Stimulated activated CD4-positive, alpha-beta T cell treated with anti-CD3 and anti-CD28 coated beads, Interleukin-4, amount 100 ng/mL, for 4 hours (primary cell): ENCODE results near the gene PPP1R3F.
"Not testable (repeated sequence)": the region's sequence is repeated elsewhere in the genome, so short reads cannot be mapped to it uniquely, and the experiment has no call there.

Source experiments
- DNase-seq, 2 experiments: peaks; one replicate each; pipeline ENCODE4 v3.0.0-alpha.2; 2020

PPP1R3F gene

DNA sequence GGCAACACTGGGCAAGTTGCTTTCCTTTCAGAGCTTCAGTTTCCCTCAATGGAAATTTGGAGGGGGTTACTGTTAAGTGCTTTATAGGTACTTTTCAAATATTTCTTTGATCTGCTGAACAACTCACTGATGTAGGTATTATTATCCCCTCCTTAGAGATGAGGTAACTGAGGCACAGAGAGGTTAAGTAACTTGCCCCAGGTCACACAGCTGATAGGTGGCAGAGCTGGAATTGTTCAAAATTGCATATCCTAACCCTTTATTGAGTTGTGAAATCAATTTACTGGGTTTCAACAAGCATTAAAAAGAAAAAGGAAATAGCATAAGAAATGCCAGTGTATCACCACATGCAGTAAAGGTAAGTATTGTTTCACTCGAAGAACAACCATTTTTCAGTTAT, 6.6 kb downstream of the PPP1R3F start:
- no peak for DNase-seq

DNA sequence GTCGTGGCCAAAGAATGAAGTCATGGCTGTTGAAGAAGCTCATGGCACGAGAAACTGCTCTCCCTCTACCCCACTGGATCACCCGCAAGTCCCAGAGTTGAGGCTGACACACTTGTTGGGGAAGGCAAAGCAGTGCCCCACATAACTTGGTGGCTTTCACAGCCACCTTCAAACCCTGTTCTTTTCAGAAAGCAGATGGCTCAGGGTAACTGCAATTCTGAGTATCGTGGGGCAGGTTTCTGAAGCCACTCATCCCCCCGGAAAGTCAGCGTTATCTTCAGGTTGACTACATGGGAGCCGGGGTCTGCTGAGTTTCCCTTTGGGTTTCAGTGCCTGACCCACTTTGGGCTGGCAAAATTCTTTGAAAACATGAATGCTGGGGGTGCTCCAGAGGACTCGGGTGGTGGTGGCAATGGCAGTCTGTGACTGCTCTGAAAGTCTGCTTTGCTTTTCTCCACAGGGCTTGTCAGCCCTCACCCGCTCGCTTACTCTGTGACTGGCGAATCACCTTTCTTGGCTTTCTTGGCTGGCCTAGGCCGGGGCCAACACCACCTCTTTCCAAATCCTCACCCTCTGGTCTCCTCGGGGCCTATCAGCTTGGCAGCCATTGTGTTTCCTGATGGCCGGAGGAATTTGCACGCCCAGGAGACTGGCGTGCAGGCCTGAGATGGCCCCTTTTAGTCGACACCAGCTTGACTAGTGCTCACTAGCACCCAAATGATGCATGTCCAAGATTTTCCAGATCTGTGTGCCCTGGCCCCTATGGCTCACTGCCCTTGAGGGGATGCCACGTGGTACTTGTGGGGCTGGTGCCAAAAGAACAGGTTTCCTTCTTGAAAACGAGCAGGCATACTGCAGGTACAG, 7.3 kb downstream of the PPP1R3F start:
- DNase-seq: no peak

DNA sequence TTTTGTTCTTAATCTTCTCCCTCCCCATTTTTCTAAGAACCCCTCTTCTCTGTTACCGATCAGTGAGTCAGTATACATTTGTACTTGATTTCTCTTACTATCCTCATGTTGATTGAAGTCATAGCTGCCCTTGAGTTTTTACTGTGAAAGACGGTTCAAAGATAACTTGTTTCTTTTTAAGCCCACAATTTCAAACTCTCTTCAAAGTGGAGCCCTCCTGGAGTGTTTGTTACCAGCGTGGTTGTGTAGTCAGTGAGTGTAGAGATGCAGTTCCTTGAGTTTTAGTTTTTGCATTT, 7.9 kb downstream of the PPP1R3F start:
- no peak for DNase-seq

DNA sequence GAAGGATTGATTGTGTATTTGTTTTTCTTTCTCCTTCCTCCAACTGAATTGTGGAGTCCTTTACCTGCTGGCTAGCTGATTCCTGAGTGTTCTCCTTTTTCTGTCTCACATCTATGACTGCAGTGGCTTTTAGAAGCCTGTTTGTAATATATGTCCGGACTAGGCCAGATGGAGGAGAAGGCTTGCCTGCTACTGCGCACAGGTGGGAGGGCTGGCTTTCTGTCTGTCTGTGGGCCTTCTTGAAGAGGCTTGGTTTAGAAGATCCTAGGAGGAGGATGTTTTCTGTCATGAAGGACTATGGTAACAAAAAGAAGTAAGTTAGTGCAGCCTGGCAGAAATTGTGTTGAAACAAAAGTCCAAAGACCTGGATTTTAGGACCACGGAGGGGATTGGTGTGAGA, 8.5 kb downstream of the PPP1R3F start:
- no peak for DNase-seq

DNA sequence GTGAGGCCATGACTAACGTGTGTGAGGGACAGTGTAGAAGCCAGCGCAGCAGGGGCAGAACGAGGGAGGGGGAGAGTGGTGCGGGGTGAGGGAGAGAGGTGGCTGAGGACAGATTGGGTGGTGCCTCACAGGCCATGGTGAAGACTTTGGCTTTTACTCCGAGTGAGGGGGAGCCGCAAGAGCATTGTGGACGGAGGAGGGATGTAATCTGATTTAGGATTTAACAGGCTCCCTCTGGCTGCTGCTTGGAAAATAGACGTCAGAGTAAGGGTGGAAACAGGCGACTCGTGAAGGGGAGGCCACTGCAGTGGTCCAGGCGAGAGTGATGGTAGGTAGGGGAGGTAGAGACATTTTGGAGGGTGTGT, 13.0 kb downstream of the PPP1R3F start:
- DNase-seq: no peak

DNA sequence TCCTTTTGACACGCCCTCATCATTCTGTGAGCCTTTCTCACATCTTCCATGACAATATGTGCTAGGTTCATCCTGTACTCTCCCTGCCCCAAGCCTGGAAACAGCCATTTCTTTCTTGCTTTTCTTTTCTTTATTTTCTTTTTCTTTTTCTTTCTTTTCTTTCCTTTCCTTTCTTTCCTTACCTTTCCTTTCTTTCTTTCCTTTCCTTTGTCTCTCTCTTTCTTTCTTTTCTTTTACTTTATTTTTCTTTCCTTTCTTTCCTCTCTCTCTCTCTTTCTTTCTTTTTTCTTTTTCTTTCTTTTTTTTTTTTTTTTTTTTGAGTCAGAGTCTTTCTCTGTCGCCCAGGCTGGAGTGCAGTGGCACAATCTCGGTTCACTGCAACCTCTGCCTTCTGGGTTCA, 14.6 kb downstream of the PPP1R3F start:
- DNase-seq: no peak

DNA sequence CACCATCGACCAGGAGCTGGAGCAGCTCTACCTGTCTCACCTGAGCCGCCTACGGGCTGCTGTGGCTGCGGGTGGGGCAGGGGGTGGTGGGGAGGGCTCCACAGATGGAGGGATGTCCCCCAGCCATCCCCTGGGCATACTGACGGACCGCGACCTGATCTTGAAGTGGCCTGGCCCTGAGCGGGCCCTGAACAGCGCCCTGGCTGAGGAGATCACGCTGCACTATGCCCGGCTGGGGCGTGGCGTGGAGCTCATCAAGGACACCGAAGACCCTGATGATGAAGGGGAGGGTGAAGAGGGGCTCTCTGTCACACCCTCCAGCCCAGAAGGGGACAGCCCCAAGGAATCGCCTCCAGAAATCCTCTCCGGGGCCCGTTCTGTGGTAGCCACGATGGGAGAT, 16.5 kb downstream of the PPP1R3F start:
- no peak for DNase-seq

DNA sequence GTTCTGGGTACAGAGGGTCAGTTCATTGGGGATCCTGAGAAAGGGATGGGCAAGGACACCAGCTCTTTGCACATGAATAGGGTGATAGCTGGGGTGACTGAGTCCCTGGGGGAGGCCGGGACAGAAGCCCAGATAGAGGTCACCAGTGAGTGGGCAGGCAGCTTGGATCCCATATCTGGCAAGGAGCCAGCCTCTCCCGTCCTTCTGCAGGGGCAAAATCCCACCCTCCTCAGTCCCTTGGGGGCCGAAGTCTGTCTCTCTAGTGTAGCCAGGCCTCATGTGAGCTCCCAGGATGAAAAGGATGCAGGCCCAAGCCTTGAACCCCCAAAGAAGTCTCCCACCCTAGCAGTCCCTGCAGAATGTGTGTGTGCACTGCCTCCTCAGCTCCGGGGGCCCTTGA, 17.0 kb downstream of the PPP1R3F start:
- DNase-seq: no peak

DNA sequence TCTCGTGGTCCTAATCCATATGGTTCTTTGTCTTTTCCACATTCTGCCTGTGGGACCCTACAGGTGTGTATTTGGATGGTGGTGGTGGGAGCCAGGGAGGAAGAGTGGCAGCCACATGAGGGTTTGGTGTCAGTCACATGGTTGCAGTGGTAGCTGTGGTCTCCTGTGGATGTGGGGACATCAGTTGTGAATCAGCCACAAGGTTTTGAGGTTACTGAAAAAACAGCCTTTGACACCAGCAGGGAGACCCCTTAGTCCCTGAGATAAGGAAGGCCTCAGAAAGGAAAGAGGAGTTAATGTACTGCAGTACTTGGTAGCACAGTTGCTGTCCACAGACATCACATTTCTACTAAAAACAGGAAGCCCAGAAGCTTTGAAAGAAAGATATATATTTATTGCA, 18.1 kb downstream of the PPP1R3F start:
- no peak for DNase-seq

DNA sequence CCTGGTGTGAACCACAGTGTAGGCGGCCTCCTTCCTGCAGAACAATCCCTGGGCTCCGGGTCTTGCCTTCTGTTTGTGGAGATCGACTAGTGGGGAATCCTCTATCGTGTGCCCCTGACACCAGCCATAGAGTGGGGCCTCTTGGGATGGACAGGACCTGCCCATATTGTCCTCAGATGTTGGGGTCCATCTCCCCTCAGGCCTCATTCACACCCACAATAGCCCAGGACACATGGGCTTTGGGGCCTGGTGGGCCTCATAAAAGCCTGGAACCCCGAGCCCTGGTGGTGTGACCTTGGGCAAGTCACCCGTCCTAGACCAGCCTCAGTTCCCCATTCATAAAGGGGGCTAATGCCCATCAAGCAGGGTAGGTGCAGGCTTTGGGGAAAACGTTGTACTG, 20.6 kb downstream of the PPP1R3F start:
- DNase-seq: no peak

DNA sequence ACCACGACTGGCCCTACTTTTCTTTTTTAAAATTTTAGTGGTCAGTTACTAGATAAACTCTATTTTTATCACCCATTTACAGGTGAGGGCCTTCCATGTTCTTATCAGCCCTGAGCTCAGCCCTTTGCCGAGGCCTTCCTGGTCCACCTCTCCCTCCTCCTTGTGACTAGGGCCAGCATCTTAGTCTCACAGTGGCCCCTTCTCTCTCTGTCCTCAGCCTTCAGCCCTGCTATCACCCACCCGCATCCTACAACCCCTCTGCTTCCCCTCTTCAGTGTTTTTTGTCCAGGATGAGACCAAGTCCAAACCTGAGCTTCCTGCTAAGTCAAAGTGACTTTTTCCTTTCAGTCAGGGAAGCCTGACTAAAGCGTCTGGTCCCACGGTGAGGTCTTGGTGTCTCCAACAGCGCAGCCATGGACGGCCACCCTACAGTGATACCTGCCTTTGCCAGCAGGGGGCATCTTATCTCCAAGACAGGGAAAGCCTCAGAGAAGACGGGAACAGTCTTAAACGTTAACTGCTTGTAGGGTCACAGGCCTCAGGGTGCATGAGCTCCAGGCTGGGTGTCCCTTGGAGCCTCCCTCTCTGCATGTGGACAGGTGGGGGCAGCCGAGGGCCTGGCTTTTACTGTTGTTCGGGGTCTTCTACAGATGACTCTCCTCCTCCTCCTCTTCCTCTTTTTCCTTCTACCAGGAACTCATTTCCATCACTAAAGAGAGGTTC, 22.2 kb downstream of the PPP1R3F start:
- peak; percentile 52 to 67 for DNase-seq

DNA sequence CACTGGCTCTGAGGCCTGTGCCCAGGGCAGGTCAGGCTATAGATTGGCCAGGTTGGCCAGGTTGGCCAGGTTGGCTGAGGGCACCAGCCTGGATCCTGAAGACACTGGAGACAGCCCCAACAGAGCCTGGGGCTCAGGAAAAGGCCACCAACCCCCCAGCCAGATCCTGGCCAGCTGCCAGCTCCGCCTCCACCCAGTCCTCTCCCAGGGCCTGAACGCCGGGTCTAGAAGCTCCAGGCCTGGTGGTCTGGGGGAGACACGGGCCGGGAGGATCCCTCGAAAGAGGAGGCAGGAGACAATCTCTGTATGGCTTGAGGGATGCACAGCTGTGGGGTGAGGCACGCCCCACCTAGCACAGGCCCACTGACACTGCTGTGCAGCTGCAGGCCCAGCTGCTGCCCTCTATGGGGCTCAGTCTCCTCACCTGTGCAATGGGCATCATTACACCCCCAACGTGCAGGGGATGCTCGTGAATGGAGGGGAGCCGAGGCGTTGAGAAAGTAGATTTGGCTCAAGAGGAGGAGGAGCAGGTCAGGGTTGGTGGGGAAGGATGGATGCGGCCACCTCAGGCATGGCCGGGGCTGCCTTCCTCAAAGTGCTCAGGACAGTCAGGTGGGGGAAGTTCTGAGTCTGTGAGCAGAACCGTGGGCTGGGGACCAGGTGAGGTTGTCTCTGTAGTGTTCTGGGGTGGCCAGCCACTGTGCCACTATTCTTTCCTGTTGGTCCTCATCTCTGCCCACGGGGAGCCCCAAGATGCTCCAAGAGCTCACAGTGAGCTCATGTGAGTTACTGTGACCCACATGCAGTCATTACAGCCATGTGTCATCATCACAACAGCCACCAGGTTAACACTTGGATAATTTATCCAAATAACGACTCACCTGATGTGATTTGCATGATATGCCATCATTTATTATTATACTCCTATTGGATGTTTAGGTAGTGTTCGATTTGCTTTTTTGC, 23.1 kb downstream of the PPP1R3F start:
- DNase-seq: no peak

DNA sequence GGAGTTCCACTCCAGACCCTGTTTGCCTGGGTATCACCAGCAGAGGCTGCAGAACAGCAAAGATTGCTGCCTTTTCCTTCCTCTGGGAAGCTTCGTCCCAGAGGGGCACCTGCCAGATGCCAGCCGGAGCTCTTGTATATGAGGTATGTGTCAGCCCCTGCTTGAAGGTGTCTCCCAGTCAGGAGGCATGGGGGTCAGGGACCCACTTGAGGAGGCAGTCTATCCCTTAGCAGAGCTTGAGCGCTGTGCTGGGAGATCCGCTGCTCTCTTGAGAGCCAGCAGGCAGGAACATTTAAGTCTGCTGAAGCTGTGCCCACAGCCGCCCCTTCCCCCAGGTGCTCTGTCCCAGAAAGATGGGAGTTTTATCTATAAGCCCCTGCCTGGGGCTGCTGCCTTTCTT, 29.7 kb downstream of the PPP1R3F start:
- DNase-seq: not testable (repeated sequence)

DNA sequence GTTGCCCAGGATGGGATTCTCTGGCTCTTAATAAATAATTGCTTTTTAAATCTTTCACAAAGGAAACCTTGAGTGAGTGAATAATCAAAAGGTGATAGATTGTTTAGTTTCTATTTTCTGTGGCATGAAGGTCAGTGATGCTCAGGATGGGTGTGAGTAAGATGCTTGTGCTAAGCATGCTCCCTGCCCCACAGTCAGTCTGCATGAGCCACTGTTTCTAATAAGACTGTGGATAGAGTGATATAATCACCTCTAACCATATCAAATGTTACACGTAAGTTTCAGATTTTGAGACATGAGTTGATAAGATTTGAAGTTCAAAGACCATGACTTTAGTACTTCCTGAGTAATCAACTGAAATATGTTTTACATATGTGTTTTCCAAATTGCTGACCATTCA, 31.1 kb downstream of the PPP1R3F start:
- no peak for DNase-seq

DNA sequence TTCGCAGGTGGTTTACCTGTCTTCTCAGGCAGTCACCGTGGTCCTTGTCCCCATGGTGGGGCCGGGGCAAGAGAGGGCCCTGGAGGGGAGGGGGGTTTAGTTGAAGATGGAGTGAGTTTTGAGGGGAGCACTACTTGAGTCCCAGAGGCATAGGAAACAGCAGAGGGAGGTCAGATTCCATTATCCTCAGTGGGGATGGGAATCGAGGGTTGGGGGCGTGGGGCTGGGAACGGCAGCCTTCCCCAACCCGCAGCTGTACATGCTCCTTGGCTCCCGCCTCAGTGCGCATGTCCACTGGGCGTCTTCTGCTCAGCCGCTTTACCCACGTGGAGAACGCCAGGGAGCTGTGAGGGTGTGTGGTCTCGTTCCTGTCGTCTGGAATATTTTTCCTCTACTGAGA, 33.8 kb downstream of the PPP1R3F start, which contains the start of gene GAGE10:
Gene GAGE10, plus strand, starts transcription at position 301 of the 400 bp plus-strand sequence. CDS start 1,214 bp downstream, outside the sequence.
- no peak for DNase-seq

DNA sequence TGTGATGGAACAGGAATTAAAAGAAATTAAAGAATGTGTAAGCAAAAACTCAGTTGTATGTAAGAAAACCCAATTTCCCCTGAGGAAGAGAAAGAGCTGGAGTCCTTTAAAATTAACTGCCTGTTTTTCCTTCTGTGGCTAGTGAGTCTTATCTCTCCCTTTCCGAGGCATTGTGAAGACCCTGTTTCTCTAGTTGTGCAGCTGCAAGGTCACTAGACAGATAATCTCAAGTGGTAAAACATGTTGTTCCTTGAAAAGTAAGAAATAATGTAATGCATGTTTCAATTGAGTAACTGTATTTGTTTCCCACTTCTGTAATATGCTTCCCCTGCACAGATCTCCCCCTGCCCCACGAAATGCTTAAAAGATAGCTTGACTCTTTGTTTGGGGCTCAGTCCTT, 38.2 kb downstream of the PPP1R3F start:
- not testable (repeated sequence) for DNase-seq

DNA sequence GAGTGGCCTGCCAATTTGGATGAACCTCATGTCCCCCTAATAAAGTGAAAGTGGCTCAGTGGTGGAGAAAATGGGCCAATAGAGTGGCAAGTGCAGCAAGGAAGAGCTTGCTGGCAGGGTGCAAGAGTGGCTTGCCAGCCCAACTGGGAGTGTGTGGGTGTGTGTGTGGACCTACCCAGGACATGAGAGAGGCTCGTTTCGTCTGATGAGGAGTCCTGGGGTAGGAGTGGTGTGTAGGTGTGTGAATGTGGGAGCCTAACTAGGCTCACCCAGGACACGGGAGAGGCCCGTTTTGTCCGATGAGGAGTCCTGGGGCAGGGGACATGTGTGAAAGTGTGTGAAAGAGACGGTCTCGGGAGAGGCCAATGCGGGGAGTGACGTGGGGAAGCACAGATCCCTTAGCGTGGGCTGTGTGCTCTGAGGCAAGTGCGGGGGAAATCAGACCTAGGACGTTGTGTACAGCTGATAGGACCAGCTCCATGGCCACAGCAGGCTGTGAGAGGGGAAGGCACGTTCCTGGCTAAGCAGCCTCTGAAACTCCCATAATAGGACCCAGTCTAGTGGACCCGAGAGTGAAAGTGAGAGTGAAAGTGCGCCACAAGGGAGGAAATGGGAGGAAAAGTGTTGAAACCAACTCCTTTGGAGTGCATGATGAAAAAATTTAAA, 39.1 kb downstream of the PPP1R3F start:
- peak in 1 of 2 experiments; percentile 14 for DNase-seq

DNA sequence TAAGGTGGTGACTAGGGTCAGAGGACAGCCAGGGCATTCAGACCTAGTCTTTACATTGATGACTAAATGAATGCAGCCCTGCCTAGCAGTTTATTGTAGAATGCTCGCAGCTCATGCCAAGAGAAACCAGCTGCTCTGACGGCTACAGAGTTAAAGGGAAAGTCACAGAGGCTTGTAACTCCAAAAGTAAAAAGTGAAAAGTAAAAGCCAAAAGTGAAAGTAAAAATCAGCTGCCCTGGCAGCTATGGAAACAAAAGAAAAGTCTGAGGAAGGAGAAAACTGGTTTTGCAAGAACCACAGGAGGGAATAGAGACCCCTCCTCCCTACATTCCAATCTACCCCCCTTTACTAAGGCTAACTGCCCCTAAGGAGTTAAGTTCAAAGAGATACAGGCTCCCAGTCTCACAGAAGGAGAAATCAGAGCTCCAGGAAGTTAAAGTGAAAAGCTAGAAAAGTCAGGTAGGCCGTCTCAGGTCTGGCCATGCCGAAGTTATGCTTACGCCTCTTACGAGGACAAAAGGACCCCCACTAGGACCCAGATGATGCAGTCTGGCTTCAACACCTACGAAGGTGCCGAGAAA, 39.9 kb downstream of the PPP1R3F start:
- peak in 1 of 2 experiments; percentile 2 for DNase-seq

DNA sequence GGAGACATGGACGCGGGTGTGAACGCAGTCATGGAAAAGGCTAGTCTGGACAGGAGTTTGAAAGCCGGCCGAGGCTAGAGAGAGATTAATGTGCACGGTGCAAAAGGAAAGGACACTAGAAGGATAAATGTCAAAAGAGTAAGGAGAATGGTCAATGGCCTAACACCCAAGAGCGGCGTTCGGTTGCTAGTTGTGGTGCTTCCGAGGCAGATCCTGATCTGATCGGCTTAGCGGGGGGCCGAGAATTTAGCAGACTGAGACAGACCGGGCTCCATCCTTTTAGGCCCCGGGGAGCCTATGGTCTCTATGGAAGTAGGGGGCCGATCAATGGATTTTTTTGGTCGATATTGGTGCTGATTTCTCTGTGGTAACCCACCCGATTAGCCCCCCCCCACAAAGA, 40.8 kb downstream of the PPP1R3F start:
- no peak for DNase-seq

DNA sequence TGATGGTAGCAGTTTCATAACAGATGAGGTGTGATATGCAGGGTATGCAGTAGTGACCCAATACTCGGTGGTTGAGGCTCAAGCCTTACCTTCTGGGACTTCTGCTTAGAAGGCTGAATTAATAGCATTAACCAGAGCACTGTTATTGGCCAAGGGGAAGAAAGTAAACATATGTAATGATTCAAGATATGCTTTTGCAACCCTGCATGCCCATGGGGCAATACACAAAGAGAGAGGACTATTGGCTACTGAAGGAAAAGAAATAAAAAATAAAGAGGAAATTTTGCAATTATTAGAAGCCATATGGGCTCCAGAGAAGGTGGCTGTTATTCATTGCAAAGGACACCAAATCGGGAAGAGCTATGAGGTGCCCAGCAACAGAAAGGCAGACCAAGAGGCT, 42.6 kb downstream of the PPP1R3F start:
- DNase-seq: no peak

DNA sequence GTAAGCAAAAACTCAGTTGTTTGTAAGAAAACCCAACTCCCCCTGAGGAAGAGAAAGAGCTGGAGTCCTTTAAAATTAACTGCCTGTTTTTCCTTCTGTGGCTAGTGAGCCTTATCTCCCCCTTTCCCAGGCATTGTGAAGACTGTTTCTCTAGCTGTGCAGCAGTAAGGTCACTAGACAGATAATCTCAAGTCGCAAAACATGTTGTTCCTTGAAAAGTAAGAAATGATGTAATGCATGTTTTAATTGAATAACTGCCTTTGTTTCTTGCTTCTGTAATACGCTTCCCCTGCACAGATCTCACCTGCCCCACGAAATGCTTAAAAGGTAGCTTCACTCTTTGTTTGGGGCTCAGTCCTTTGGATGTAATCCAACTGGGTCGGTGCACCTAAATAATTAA, 46.5 kb downstream of the PPP1R3F start:
- DNase-seq: no peak

DNA sequence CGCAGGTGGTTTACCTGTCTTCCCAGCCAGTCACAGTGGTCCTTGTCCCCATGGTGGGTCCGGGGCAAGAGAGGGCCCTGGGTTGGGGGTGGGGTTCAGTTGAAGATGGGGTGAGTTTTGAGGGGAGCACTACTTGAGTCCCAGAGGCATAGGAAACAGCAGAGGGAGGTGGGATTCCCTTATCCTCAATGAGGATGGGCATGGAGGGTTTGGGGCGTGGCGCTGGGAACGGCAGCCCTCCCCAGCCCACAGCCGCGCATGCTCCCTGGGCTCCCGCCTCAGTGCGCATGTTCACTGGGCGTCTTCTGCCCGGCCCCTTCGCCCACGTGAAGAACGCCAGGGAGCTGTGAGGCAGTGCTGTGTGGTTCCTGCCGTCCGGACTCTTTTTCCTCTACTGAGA, 52.1 kb downstream of the PPP1R3F start, which contains the start of gene GAGE12J:
Gene GAGE12J, plus strand, starts transcription at position 301 of the 400 bp plus-strand sequence. CDS start 1,157 bp downstream, outside the sequence.
- not testable (repeated sequence) for DNase-seq
